NCI-H1436 treated with DMSO at 0.1 percent for 48 hours (cell line): ENCODE results near the gene PAEP.

ENCODE experiments used
- DNase-seq: peaks from one replicate; lab custom pipeline; 2025; lab: John Stamatoyannopoulos, UW

Gene PAEP

GRCh38 chr9:135600296-135600817 is 38.8 kb downstream of the PAEP start:
- no peak for DNase-seq

- no peak for DNase-seq
Observed at GRCh38 chr9:135601988-135602387, 40.4 kb downstream of the PAEP start.

- no peak for DNase-seq
Observed at GRCh38 chr9:135602789-135603481, 41.4 kb downstream of the PAEP start.

- no peak for DNase-seq
Observed at GRCh38 chr9:135604437-135605237, 43.1 kb downstream of the PAEP start.

DNA sequence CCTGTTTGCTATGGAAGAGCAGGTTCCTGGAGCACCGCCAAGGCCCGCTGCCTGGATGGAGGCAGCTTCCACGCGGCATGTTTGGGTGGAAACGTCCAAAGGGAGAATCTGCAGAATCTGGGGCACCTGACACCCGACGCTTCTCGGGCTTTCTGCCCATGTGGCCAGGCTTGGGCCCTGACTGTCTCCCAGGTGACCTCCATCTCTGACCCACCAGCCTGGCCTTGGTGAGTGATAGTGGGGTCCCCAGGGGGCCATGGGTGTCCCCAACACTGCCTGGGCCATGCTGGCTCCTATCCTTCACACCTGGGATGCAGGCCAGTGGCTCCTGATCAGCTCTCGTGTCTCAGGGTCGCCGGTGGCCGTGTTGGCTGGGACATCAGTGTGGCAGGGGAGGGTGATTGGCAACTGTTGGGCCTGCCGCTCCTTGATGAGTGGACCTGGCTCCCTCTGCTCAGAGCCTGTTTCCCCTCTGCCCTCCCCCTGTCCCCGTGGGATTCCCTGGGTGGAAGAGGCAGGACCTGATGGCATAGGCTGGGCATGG is 43.8 kb downstream of the PAEP start:
- DNase-seq, result no peak

DNA sequence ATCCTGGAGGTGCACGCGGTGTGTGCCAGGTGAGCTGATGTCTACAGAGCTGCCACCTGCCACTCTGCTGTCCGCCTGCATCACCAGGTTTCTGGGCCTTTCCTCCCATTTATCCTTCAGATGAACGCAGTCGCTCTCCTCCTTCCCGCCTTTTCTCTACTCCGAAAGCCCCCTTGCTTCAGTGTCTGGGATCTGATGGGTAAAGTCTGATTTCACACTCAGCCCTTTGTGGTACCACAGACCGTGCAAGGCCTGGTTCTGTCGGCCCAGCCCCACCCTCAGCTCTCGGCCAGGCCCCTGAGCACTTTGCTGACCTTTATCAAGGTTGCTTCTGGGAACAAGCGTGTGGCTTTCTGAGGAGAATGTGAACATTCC is 45.3 kb downstream of the PAEP start:
- no peak for DNase-seq

DNA sequence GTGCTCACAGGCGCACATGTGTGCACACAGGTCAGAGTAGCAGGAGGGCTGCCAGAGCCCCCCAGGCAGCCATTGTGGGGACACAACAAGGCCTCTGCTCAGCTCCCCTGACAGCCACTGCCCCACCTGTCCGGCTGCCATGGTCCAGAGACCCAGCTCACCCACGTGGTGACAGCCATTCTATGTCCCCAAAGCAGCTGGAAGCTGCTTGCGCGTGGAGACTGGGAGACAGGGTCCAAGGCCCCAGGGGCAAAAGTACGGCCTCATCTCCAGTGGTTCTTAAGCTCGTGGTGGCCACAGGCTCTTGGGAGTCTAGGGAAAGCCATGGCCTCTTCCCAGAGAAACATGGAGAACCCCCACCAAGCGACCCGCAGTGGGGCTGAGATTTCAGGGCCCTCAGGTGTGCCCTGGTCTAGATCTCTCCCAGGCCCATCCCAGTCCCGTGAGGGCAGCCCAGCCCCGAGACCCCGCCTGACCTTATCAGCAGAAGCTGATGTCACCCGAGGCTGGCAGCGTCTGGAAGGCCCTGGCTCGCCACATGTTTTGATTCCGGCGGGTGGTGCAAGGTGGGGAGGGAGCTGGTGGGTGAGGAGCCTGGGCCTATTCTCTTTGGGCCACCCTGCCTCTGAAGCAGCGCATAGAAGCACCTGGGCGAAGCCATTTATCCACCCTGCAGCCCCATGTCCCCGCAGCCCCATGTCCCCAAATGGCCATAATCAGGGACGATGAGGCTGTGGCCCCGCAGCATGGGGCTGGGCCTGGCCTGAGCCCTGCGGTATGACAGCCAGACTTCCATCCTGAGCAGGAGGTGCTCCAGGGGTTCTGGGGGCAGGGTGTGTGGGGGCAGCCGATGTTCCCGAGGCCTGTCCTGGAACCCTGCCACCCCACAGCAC is 46.1 kb downstream of the PAEP start:
- no peak for DNase-seq

DNA sequence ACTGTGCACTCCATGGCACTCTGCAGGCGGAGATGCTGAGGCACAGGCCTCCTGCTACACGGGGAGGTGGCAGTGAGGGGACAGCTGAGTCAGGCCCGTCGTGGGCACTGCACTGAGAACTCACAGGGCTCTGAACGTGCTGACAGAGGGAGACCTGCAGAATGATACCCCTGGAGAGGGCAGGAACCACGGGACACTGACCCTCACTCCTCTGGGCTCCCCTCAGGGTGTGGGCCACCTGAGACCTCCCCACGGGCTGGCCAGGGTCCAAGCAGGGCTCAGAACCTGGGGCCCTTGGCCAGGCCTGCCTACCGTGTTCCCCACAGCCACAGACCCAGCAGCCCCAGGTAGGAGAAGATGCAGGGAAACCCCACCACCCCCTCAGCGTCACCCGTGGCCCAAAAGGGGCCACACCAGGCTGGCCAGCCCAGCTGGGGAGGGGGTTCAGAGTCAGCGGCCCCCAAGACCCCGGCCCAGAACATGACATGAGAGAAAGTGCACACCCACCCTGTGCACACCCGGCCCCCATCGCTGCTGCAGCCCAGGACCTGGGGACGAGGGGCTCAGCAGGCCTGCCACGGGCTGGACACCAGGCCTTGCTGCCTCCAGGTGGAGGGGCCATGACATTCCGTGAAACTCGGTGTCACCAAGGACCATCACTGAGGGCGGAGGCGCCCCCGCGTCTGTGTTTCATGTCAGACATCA is 46.9 kb downstream of the PAEP start:
- no peak for DNase-seq

- no peak for DNase-seq
Observed at GRCh38 chr9:135608999-135609317, 47.4 kb downstream of the PAEP start.

DNA sequence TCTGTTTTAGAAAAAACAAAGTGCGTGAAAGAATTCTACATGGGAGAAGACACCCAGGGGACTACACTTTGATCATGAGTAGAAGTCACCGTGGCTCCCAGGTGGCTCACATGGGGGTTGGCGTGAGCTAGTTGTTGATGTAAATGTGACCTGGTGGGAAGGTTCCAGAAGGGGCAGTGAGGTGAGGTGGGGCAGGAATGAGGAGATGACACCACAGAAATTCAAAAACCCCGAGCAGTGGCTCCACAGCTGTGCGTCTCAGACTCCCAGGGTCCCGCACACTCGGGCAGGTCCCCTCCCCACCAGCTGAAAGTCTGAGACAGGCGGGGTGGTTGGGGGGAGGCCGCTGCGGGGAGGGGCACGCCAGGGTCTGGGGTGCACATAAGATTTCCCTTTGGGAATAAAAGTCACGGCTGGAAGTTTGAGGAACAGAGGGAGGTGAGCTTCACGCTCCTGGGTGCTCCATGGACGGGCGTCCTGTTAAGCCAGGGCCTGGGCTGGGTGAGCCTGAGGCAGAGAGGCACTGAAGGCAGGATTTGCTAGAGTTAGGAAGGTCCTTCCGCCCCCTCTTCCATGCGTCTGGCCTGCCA is 47.9 kb downstream of the PAEP start:
- DNase-seq, result no peak

DNA sequence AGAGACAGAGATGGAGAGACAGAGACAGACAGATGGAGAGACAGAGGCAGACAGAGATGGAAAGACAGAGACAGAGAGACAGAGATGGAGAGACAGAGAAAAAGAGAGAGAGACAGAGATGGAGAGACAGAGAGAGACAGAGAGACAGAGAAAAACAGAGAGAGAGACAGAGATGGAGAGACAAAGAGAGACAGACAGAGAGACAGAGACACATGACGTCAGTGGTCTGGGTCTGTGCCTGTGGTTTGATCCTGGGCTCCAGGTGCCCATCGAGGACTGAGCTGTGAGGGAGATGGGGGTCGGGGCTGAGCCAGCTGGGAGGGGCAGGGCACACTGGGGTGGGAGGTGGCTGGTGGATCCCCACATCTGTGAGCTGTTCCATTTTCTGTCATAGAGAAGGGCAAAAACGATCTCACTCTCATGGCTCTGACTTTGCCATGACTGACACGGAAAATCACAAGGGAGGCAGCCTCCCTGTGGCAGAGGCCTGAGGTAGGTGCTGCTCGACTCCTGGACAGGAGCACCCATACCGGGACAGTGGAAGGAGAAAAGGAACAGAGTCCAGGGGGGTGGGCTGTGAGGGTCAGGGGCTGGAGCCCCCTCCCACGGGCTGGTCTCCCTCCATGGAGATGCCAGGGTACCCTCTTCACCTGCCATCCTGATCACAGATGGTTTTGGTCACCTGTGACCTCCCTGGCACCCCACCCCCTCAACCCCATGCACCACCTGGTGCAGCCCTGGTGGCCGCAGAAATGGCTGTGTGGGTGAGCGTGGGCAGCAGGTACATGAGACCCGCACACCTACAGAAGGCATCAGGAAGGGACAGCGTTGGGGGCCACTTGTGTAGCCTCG is 49.0 kb downstream of the PAEP start:
- DNase-seq, result no peak

DNA sequence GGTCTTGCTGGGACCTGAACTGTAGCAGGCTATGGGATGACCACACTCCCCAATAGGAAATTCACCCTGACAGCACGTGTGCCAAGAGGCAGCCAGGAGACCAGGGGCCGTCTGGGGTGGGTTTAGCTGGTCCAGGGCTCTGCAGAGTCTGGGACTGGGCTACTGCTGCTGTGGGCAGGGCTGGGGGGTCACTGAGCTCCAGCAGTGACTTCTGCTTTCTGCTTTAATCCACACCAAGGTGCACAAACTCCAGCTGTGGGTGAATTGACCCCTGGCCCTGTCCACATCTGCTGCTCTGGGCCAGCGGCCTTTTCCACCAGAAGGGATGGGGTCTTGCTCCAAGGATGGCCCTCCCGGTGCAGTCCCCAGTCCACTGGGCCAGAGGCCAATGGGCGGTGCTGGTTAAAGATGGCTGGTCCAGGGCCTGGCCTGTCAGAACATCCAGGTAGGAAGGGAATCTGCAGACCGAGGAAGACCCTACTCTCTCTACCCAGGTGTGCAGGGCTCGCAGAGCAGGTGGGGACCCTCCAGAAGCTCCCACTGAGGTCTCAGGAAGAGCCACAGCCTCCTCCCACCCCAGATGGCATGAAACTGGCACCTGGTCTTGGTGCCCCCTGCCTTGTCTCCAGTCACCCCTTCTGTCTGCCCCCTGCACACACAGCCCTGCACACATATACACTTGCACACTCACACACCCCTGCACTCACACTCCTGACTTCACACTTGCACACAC is 49.8 kb downstream of the PAEP start:
- DNase-seq, result no peak

- DNase-seq, result no peak
Observed at GRCh38 chr9:135611875-135612209, 50.3 kb downstream of the PAEP start.

DNA sequence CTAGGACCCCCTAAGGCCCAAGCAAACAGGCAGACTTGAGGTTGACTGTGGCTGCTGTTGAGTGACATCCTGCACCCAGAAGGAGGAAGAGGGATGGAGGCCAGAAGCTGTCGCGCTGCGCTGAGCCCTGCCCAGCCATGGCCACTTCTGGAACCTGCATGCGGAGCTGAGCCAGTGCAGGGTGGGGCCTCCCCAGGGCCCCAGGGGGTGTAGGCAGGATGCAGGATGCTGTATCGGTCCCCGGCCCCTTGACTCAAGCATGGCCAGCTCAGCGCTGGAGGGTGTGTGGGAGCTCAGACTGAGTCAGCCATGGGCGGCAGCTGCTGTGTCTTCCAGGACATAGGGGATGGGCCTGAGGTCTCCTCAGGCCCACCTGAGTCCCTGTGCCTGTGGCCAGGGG is 50.9 kb downstream of the PAEP start:
- no peak for DNase-seq

- no peak for DNase-seq
Observed at GRCh38 chr9:135612981-135613910, 51.7 kb downstream of the PAEP start.

DNA sequence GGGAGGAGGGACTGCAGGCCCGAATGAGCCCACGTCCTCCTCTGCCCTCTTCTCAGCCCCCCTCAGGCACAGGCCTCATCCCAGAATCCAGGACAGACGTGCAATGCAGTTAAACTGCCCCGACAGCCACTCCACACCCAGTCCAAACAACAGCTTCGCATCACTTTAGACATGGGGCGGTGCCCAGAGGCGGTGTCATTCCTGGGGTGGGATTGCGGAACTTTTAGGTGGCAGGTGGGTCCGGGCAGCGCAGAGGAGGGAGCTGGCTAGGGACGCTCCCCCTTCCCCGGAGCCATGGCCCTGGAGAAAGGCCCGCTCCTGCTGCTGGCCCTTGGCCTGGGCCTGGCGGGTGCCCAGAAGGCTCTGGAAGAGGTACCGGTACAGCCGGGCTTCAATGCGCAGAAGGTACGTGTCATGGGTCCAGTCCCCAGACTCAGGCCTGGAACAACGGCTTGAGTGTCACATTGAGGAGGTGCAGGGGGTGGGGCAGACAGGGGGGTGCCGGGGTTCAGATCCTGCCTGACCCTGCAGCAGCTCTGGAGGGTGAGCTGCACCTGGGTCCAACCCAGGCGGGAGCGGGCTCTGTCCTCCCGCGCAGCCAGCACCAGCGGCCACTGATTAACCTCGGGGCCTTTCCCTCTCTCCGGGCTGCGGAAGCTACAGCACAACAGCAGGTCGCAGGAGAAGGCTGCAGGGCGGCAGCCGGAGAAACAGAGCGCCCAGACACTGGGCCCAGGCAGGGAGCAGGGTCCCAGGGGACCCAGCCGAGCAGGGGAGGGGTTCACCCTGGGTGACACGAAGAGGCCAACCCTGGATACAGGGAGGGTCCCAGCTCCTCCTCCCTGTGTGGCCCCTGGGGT is 52.6 kb downstream of the PAEP start:
- DNase-seq, result no peak

GRCh38 chr9:135614821-135615665 is 53.5 kb downstream of the PAEP start:
- DNase-seq, result no peak
